Large intestine (tissue), 3 donors: ENCODE measurements around the gene PRDM16. TPM values are rescaled to one million over a fixed set of nuclear protein-coding genes. Genes with fewer than 3 reads are reported as not detected.

Experiments used
- DNase-seq, 2 donors: peaks; one replicate each; pipeline versions ENCODE4 v3.0.0 to v3.0.0-alpha.2; 2013
- H3K27ac ChIP-seq: one replicate; pipeline ENCODE4 v1.5.1; 2013; ENCODE audit warnings: low read length
- H3K27me3 ChIP-seq: 2 replicates; pipeline ENCODE4 v1.6.1; 2013; ENCODE audit warnings: low read length; ENCODE audit not compliant: control insufficient read depth, insufficient read depth
- H3K36me3 ChIP-seq: 2 replicates; pipeline ENCODE4 v1.6.1; 2013; ENCODE audit warnings: low read length; ENCODE audit not compliant: control insufficient read depth, insufficient read depth
- H3K4me1 ChIP-seq: one replicate; pipeline ENCODE4 v1.6.1; 2013; ENCODE audit warnings: low read length; ENCODE audit not compliant: control insufficient read depth, insufficient read depth
- H3K4me3 ChIP-seq: one replicate; pipeline ENCODE4 v1.5.1; 2013; ENCODE audit warnings: low read length
- H3K9me3 ChIP-seq: one replicate; pipeline ENCODE4 v1.6.1; 2013; ENCODE audit warnings: mild to moderate bottlenecking, low read depth, low read length, moderate library complexity; ENCODE audit not compliant: control insufficient read depth
- WGBS: methylation state at CpG from one replicate; pipeline ENCODE4 v1.1.5; 2013; ENCODE audit warnings: low lambda C conversion rate; ENCODE audit not compliant: insufficient coverage; 5-methylcytosine and 5-hydroxymethylcytosine counted together
- polyA plus RNA-seq: library from polyadenylated mRNA; unstranded; fragments of 120-200 nt; gene quantifications from one replicate; pipeline ENCODE4 v1.2.1, GENCODE V29; 2013

Gene PRDM16
- polyA plus RNA-seq, 1 donor: 20.6 TPM

DNA sequence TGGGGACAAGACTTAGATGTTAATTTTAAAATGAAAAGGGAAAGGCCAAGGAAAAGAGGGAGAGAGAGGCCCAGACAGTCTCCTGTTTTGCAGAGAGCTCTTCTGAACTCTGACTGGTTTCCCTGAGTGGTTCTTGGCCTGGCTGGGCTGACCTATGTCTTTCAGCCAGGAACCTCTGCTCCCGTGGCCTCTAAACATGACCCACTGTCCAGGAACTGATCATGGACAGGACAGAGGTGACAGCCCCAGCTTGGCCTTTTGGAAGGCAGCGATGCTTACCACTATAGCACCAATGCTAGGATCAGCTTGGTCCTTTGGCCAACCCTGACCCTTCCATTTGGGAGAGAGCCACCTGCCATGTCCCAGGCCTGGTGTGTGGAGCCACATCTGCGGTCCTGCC is 55.2 kb downstream of the PRDM16 start:
- DNase-seq: no peak
- no peaks in the 10 kb centered on the region for H3K27me3 ChIP-seq
- WGBS: no CpG with 5 or more reads among the region's 3 CpGs
- H3K27ac ChIP-seq: no peak overlapping the region
- H3K4me1 ChIP-seq: no peaks in the 10 kb centered on the region
- H3K4me3 ChIP-seq: no peak overlapping the region
- H3K9me3 ChIP-seq: no peaks in the 10 kb centered on the region
- H3K36me3 ChIP-seq: no peaks in the 10 kb centered on the region

DNA sequence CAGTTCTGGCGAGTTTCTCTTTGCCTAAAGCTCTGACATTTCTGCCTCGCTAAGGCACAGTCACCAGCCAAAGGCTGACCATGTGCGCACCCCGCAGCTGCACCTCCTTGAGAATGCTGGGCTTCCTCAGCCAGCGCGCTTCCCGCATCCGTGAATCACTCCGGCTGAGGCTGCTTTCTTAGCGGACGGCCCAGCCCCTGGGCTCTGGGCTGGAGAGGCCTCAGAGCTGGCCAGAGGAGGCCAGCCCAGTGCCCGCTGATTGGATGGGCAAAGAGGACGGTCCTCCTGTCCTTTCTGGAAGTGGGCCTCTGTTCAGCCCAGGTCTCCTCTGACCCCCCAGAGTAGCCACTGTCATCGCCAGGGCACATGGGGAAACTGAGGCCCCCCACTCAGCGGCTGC is 56.1 kb downstream of the PRDM16 start:
- Histone ChIP-seq H3K36me3 (no peaks in the 10 kb centered on the region), H3K4me3 (no peak overlapping the region), H3K27ac (no peak overlapping the region), H3K9me3 (no peaks in the 10 kb centered on the region), H3K4me1 (no peaks in the 10 kb centered on the region), H3K27me3 (no peaks in the 10 kb centered on the region)
- no peak for DNase-seq
- no CpG with 5 or more reads among the region's 15 CpGs for WGBS

DNA sequence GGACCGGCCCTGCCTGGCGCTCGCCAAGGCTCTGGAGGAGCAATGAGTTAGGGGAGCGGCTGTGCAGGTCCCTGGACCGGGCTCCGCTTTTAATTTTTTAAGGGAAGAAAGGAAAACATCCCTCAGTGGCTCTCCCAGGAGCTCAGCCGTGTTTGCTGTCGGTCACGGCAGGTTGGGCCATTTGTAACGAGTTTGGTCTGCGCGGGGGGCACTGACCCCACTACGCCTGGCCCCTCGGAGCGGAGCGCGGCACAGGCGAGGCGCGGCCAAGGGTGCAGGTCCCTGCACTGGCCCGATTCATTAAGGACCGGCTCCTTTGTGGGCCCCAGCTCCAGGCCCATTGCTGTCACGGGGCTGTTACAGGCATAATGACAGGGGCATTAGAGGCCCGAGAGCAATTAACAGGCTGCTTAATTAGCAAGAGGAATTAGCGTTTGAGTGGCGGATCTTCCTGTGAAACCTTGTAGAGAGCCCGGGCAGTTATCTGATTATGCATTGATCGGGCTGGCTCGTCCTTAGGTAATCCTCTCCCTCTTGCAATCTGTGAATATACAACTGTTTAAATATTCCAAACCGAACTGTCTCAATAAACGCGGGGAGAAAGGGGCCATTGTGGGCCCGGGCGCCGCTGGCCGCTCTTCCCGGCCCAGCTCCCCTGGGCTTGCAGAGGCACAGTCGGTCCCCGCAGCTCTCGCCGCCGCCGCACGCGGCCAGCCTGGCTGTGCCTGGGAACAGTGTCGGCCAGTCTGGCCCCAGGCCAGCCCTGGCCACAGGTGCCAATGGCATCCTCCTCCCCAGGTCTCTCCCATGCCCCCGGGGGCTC is 56.8 kb downstream of the PRDM16 start:
- no peak for DNase-seq
- Histone ChIP-seq H3K4me1 (no peaks in the 10 kb centered on the region), H3K9me3 (no peaks in the 10 kb centered on the region), H3K36me3 (no peaks in the 10 kb centered on the region), H3K4me3 (no peak overlapping the region), H3K27ac (no peak overlapping the region), H3K27me3 (no peaks in the 10 kb centered on the region)
- WGBS: no CpG with 5 or more reads among the region's 47 CpGs

DNA sequence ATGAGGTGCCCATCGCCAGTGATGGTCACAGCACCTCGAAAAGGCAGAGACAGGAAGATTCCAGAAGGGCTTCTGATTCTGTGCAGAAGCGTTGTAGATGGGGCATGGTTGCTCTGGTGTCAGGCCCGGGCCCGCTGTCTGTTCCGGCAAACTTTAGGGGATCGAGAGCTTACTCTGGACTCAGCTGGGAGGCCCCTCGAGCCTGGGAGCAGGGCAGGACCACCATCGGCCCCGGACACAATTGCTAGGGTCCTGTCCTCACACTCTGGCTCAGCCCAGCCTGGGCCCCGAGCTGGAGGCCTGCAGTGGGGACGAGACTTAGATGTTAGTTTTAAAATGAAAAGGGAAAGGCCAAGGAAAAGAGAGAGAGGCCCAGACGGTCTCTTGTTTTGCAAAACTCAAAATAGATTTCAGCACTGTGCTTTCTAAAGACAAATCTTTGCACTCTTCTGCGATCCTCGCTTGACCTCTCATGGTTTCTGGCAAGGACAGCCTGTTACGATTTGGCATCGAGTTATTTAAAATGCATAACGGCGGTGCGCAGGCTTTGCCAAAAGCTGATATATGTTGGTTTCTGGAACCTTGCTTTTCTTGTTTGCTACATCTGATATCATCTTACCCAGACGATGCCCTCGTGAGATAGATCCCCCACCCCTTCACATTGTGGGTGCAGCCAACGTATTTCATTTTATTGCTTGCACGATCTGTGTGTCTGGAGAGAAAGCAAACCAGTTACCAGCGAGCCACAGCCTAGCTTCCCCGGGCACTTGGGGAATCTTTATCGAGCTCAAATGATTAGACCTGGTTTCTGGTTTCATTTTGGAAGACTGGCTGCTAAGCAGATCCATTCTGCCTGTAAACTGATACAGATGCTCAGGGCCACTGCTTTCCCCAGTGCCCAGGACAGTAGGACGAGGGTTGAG is 58.0 kb downstream of the PRDM16 start:
- no peaks in the 10 kb centered on the region for H3K9me3 ChIP-seq
- H3K36me3 ChIP-seq: no peaks in the 10 kb centered on the region
- no peak overlapping the region for H3K27ac ChIP-seq
- no peak overlapping the region for H3K4me3 ChIP-seq
- no peaks in the 10 kb centered on the region for H3K4me1 ChIP-seq
- no peak for DNase-seq
- no peaks in the 10 kb centered on the region for H3K27me3 ChIP-seq
- WGBS: no CpG with 5 or more reads among the region's 28 CpGs

DNA sequence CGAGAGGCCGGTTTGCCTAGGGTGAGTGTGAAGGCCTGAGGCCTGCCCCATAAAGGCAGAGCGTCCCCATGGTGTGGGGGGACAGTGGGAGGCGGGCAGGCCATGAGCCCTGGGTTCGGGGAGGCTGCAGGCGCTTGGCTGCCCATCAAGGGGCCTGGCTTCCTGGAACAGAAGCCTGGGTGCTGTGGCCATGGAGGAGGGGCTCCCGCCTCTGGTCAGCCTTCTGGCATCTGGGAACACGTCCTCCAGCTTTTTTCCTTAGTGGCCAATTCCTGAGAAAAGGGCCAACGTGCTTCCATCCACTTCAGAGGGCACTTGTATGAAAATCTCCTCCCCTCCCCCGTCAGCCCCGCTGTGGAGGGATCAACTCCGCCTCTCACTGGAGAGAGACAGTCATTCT is 58.7 kb downstream of the PRDM16 start:
- Histone ChIP-seq H3K4me1 (peaks cover under 1% of the 10 kb centered on the region), H3K9me3 (no peaks in the 10 kb centered on the region), H3K27me3 (no peaks in the 10 kb centered on the region), H3K27ac (no peak overlapping the region), H3K4me3 (no peak overlapping the region), H3K36me3 (no peaks in the 10 kb centered on the region)
- no peak for DNase-seq
- WGBS: 90% methylated on average over 2 of the region's 12 CpGs

DNA sequence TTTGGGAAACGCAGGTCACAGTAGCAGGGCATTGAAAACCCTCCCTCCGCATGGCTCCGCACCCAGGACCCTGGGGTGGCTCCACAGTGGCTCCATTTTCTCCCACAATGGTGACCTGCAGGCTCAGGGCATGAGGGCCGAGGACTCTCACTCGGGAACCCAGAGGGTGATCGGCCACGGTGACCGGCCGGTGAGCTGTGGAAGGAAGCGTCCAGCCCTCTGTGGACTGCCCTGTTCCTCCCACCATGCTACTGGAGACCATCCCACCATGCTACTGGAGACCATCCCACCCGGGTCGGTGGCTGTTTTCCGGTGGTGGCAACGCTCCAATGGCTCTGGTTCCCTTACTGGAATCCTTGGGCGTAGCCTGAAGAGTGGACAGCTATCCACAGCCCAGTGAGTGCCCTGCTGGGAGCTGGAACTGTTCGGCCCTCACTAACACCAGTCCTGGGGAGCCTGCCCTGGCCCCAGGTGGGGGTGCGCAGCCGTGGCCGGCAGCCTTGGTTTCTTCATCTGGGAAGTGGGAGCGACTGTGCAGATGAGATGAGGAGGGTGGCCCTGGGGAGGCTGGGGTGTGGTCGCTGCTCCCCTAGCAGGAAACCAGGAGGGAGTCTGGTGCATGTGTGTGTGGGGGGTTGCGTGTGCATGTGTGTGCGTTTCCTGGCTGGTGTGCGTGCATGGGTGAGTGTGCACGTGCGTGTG is 59.6 kb downstream of the PRDM16 start:
- H3K27ac ChIP-seq: no peak overlapping the region
- peaks cover 8% of the 10 kb centered on the region for H3K4me1 ChIP-seq
- no peaks in the 10 kb centered on the region for H3K36me3 ChIP-seq
- no peak overlapping the region for H3K4me3 ChIP-seq
- no peak for DNase-seq
- H3K27me3 ChIP-seq: no peaks in the 10 kb centered on the region
- no CpG with 5 or more reads among the region's 26 CpGs for WGBS
- H3K9me3 ChIP-seq: no peaks in the 10 kb centered on the region

DNA sequence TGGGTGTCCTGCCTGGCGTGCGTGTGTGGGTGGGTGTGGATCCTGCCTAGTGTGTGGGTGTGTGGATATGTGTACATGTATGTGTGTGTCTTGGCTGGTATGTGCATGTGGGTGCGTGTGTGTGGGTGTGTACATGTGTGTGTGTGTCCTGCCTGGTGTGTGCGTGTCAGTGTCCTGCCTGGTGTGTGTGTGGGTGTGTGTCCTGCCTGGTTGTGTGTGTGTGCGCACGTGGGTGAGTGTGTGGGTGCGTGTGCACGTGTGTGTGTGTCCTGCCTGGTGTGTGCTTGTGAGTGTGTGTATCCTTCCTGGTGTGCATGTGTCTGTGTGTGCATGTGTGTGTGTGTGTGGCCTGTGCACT is 60.1 kb downstream of the PRDM16 start:
- DNase-seq: no peak
- Histone ChIP-seq H3K4me3 (no peak overlapping the region), H3K4me1 (peaks cover 14% of the 10 kb centered on the region), H3K36me3 (no peaks in the 10 kb centered on the region), H3K9me3 (no peaks in the 10 kb centered on the region), H3K27ac (no peak overlapping the region), H3K27me3 (no peaks in the 10 kb centered on the region)
- no CpG with 5 or more reads among the region's 8 CpGs for WGBS

DNA sequence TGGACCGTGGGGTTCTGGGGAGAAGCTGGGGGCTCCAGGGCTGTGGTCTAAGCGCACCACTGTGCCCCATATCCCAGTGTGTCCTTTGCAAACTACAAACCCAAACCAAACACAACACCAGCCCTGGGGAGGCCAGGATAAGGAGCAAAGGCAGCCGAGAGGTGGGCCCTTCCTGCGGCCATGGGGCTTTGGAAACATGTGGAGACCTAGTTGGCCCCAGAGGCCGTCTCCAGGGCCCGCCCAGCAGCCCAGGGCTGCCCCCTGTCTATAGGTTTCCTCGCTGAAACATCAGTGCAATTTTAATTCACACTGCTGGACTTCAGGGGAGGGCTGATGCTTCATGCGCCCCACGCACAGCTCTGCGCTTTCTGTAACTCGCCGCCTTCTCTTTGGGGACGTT is 61.3 kb downstream of the PRDM16 start:
- Histone ChIP-seq H3K27ac (no peak overlapping the region), H3K4me3 (no peak overlapping the region), H3K9me3 (no peaks in the 10 kb centered on the region), H3K4me1 (peaks cover 25% of the 10 kb centered on the region), H3K36me3 (no peaks in the 10 kb centered on the region), H3K27me3 (no peaks in the 10 kb centered on the region)
- WGBS: no CpG with 5 or more reads among the region's 13 CpGs
- no peak for DNase-seq

DNA sequence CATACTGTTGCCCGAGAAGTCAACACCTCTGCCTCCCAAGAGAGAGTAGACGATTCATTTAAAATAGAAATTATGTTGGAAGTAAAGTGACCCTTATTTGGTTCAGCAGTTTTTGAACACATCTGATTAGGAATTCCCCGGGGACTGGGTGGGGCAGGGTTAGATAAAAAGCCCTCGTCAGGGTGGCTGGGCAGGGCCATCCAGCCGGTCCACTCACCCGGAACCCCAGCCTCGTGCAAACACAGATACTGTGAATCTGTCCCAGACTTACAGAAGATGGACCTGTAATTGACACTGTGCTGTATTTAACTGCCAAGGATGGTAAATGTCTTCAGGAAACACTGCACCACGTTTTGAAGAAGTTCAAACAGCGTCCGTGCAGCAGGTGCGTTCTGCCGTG is 63.7 kb downstream of the PRDM16 start:
- Histone ChIP-seq H3K9me3 (no peaks in the 10 kb centered on the region), H3K4me1 (peaks cover 37% of the 10 kb centered on the region), H3K4me3 (no peak overlapping the region), H3K27ac (no peak overlapping the region), H3K27me3 (no peaks in the 10 kb centered on the region), H3K36me3 (no peaks in the 10 kb centered on the region)
- peak in 1 of 2 donors; percentile 29 for DNase-seq
- no CpG with 5 or more reads among the region's 12 CpGs for WGBS

DNA sequence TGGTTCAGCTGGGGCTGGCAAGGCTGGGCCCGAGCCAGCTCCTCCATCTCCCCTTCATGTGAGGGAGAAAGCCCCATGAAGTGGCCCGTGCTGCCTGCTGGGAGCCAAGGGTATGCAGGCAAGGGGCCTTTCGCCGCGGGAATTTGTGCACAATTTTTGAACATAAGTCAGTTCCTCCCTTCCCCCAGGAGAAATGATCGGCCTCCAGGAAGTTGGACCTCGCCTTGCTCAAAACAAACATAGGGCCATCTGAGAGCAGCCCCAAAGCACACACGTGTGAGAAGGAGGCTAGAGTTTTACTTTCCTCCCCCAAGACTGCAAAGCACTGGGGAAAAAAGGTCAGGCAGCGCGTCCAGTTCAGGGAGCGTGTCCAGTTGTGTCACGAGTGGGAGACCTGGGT is 64.7 kb downstream of the PRDM16 start:
- H3K27ac ChIP-seq: no peak overlapping the region
- peak; percentile 26 to 58 for DNase-seq
- peaks cover 37% of the 10 kb centered on the region for H3K4me1 ChIP-seq
- H3K9me3 ChIP-seq: no peaks in the 10 kb centered on the region
- no CpG with 5 or more reads among the region's 12 CpGs for whole genome bisulfite sequencing
- H3K36me3 ChIP-seq: no peaks in the 10 kb centered on the region
- no peak overlapping the region for H3K4me3 ChIP-seq
- H3K27me3 ChIP-seq: peaks cover 3% of the 10 kb centered on the region
